ENCODE results near the gene ANKRA2.
A peak's percentile ranks its signal among the peaks of the same experiment; 100 is the strongest.

The ANKRA2 gene

GRCh38 chr5:73565139-73565968 lies at the start of gene ANKRA2, which contains the start of gene UTP15:
ANKRA2 (minus strand) TSS chr5:73565639; CDS start chr5:73562881, 2,758 bp downstream.
UTP15 (plus strand) TSS chr5:73565743; CDS start chr5:73567345, 1,602 bp downstream.
- peak; percentile 87 to 93 for DNase-seq

- no peak for DNase-seq
Observed at GRCh38 chr5:73615085-73615484, 49.6 kb upstream of the ANKRA2 start.

- no peak for DNase-seq
Observed at GRCh38 chr5:73612799-73613198, 47.4 kb upstream of the ANKRA2 start.

- no peak for DNase-seq
Observed at GRCh38 chr5:73607228-73607627, 41.8 kb upstream of the ANKRA2 start.

GRCh38 chr5:73606206-73606753 lies 40.8 kb upstream of the ANKRA2 start:
- DNase-seq = no peak

- DNase-seq = no peak
Observed at GRCh38 chr5:73605223-73606087, 40.0 kb upstream of the ANKRA2 start.

- DNase-seq = no peak
Observed at GRCh38 chr5:73603998-73604397, 38.6 kb upstream of the ANKRA2 start.

GRCh38 chr5:73599380-73599779 lies 33.9 kb upstream of the ANKRA2 start:
- DNase-seq = no peak

GRCh38 chr5:73596705-73597328 lies 31.4 kb upstream of the ANKRA2 start:
- no peak for DNase-seq

- DNase-seq = no peak
Observed at GRCh38 chr5:73592551-73592950, 27.1 kb upstream of the ANKRA2 start.

- DNase-seq = no peak
Observed at GRCh38 chr5:73591698-73592501, 26.5 kb upstream of the ANKRA2 start.

GRCh38 chr5:73591102-73591695 lies 25.8 kb upstream of the ANKRA2 start:
- peak; percentile 4 to 53 for DNase-seq

- no peak for DNase-seq
Observed at GRCh38 chr5:73587923-73588322, 22.5 kb upstream of the ANKRA2 start.

GRCh38 chr5:73582285-73583145 lies 17.1 kb upstream of the ANKRA2 start:
- DNase-seq = no peak

- no peak for DNase-seq
Observed at GRCh38 chr5:73565969-73566547, 619 bp upstream of the ANKRA2 start.

GRCh38 chr5:73564675-73565074 lies 764 bp downstream of the ANKRA2 start:
- DNase-seq = no peak

GRCh38 chr5:73564018-73564417 lies 1.4 kb downstream of the ANKRA2 start:
- DNase-seq = no peak

- no peak for DNase-seq
Observed at GRCh38 chr5:73558950-73559349, 6.5 kb downstream of the ANKRA2 start.

- DNase-seq = no peak
Observed at GRCh38 chr5:73552642-73553041, 12.8 kb downstream of the ANKRA2 start.

GRCh38 chr5:73550016-73550415 lies 15.4 kb downstream of the ANKRA2 start:
- DNase-seq = no peak
